KMS-11 (cell line): ENCODE measurements around the gene AIMP2.
"Not testable (repeated sequence)": the region's sequence is repeated elsewhere in the genome, so short reads cannot be mapped to it uniquely, and the experiment has no call there.

Experiments
- H2AFZ ChIP-seq: fragments of 200-600 bp; sonication (generic); 2 replicates; pipeline ENCODE4 v1.6.1; 2016; ENCODE audit warnings: antibody characterized with exemption, mixed run types, low read depth
- H3K27ac ChIP-seq: fragments of 200-600 bp; sonication (generic); 2 replicates; pipeline ENCODE4 v1.6.1; 2016; ENCODE audit warnings: mild to moderate bottlenecking, mixed run types
- H3K27me3 ChIP-seq: fragments of 200-600 bp; sonication (generic); 2 replicates; pipeline ENCODE4 v1.6.1; 2017; ENCODE audit warnings: mild to moderate bottlenecking, low read depth, mixed run types, moderate library complexity; ENCODE audit not compliant: insufficient read depth
- H3K36me3 ChIP-seq: fragments of 200-600 bp; sonication (generic); 2 replicates; pipeline ENCODE4 v1.6.1; 2017; ENCODE audit warnings: mild to moderate bottlenecking, mixed run types; ENCODE audit not compliant: insufficient read depth
- H3K4me1 ChIP-seq: fragments of 200-600 bp; sonication (generic); 2 replicates; pipeline ENCODE4 v1.6.1; 2016; ENCODE audit warnings: mild to moderate bottlenecking, low read depth, mixed run types; ENCODE audit not compliant: poor library complexity, severe bottlenecking
- H3K4me2 ChIP-seq: fragments of 200-600 bp; sonication (generic); 2 replicates; pipeline ENCODE4 v1.7.0; 2016; ENCODE audit warnings: mild to moderate bottlenecking, mixed run types
- H3K4me3 ChIP-seq: fragments of 200-600 bp; sonication (generic); IDR thresholded peaks from 2 replicates; pipeline ENCODE4 v1.6.1; 2017; ENCODE audit warnings: low read depth, low read length, mixed read lengths; ENCODE audit not compliant: insufficient read depth
- H3K79me2 ChIP-seq: fragments of 200-600 bp; sonication (generic); 2 replicates; pipeline ENCODE4 v1.6.1; 2016; ENCODE audit warnings: low read depth, mixed run types; ENCODE audit not compliant: insufficient read depth
- H3K9ac ChIP-seq: fragments of 200-600 bp; sonication (generic); 2 replicates; pipeline ENCODE4 v1.6.1; 2016; ENCODE audit warnings: mild to moderate bottlenecking, mixed run types
- H4K20me1 ChIP-seq: fragments of 200-600 bp; sonication (generic); 2 replicates; pipeline ENCODE4 v1.6.1; 2016; ENCODE audit warnings: mild to moderate bottlenecking, mixed run types; ENCODE audit not compliant: insufficient read depth
- CTCF ChIP-seq: fragments of 200-600 bp; sonication (generic); conservative IDR thresholded peaks from 2 replicates; pipeline ENCODE4 v1.6.1; 2017; ENCODE audit warnings: low read depth, mild to moderate bottlenecking, antibody characterized with exemption, low read length, moderate library complexity, mixed read lengths

The AIMP2 gene

GRCh38 chr7:6049780-6050179 lies 40.7 kb downstream of the AIMP2 start:
- TF ChIP-seq CTCF = no peak
- no peaks in the 10 kb centered on the region for H4K20me1 ChIP-seq
- H3K27ac ChIP-seq = no peak overlapping the region
- H3K79me2 ChIP-seq = peaks cover 5% of the 10 kb centered on the region; the same call in 1 of the 2 replicates
- peaks cover 14% of the 10 kb centered on the region; the same call in 1 of the 2 replicates for H3K36me3 ChIP-seq
- H3K4me1 ChIP-seq = no peaks in the 10 kb centered on the region
- no peak overlapping the region for H3K4me2 ChIP-seq
- H3K4me3 ChIP-seq = no peak overlapping the region
- no peak overlapping the region for H3K9ac ChIP-seq
- no peaks in the 10 kb centered on the region for H3K27me3 ChIP-seq
- no peak overlapping the region for H2AFZ ChIP-seq

- Histone ChIP-seq H3K79me2 (peaks cover 19% of the 10 kb centered on the region; the same call in 1 of the 2 replicates), H3K36me3 (peaks cover 10% of the 10 kb centered on the region; the same call in 1 of the 2 replicates)
- H3K4me3 ChIP-seq, H3K27ac ChIP-seq, H3K9ac ChIP-seq, H2AFZ ChIP-seq, H3K27me3 ChIP-seq, H4K20me1 ChIP-seq, H3K4me1 ChIP-seq, H3K4me2 ChIP-seq: not testable (repeated sequence)
These were observed 42.1 kb downstream of the AIMP2 start for GRCh38 chr7:6051185-6051584.

GRCh38 chr7:6056616-6057015 lies 47.5 kb downstream of the AIMP2 start:
- Histone ChIP-seq H3K27me3 (no peaks in the 10 kb centered on the region), H3K4me3 (no peak overlapping the region), H3K27ac (no peak overlapping the region), H2AFZ (no peak overlapping the region), H3K9ac (no peak overlapping the region), H3K36me3 (peaks cover 10% of the 10 kb centered on the region; the same call in 1 of the 2 replicates), H4K20me1 (no peaks in the 10 kb centered on the region), H3K4me1 (peaks cover 20% of the 10 kb centered on the region), H3K4me2 (peak overlapping the region; percentile 71; the same call in 1 of the 2 replicates), H3K79me2 (peaks cover 43% of the 10 kb centered on the region)
- no peak for TF ChIP-seq CTCF

GRCh38 chr7:6057316-6058129 lies 48.5 kb downstream of the AIMP2 start:
- Histone ChIP-seq H3K9ac (peak overlapping the region; percentile 84; the same call in 1 of the 2 replicates), H3K27ac (peak overlapping the region; percentile 80; the same call in 1 of the 2 replicates)

GRCh38 chr7:6059941-6060340 lies 50.9 kb downstream of the AIMP2 start:
- H4K20me1 ChIP-seq, H3K9ac ChIP-seq, H3K27ac ChIP-seq, H3K4me2 ChIP-seq, H3K27me3 ChIP-seq, H3K36me3 ChIP-seq, H3K4me3 ChIP-seq, H2AFZ ChIP-seq: not testable (repeated sequence)
- Histone ChIP-seq H3K4me1 (peaks cover 20% of the 10 kb centered on the region), H3K79me2 (peaks cover 36% of the 10 kb centered on the region)

More at GRCh38 chr7:6057316-6058129, 48.5 kb downstream of the AIMP2 start:
- Histone ChIP-seq H4K20me1 (no peaks in the 10 kb centered on the region), H3K4me1 (peaks cover 20% of the 10 kb centered on the region), H3K4me2 (peak overlapping the region; percentile 71), H3K4me3 (no peak overlapping the region), H3K27me3 (no peaks in the 10 kb centered on the region), H2AFZ (no peak overlapping the region), H3K36me3 (peaks cover 10% of the 10 kb centered on the region; the same call in 1 of the 2 replicates), H3K79me2 (peaks cover 43% of the 10 kb centered on the region)
- TF ChIP-seq CTCF = no peak
